CD8-positive, alpha-beta memory T cell (primary cell): ENCODE measurements around the gene PLD4. TPM values are rescaled to one million over a fixed set of nuclear protein-coding genes. Genes with fewer than 3 reads are reported as not detected.
A peak's percentile ranks its signal among the peaks of the same experiment; 100 is the strongest.

Experiments
- CTCF ChIA-PET: fragments of 350-600 bp; sonication (Branson Sonifier 250); formaldehyde crosslinking; loops from one replicate; lab custom pipeline; 2021; ENCODE audit warnings: antibody characterized with exemption; lab: Charles Lee
- POLR2A ChIA-PET: fragments of 350-600 bp; sonication (Branson Sonifier 250); formaldehyde crosslinking; loops from one replicate; lab custom pipeline; 2021; ENCODE audit warnings: antibody characterized with exemption; lab: Charles Lee
- DNase-seq, 5 donors: peaks; one replicate each; pipeline versions ENCODE4 v3.0.0 to v3.0.0-alpha.2; 2020 to 2022; ENCODE audit warnings: mixed read lengths in 1 of 5
- H3K27ac ChIP-seq: one replicate; pipeline ENCODE4 v1.7.0; 2013; ENCODE audit warnings: low read depth, mild to moderate bottlenecking, low read length, moderate library complexity
- H3K27me3 ChIP-seq: 2 replicates; pipeline ENCODE4 v1.7.0; 2013; ENCODE audit warnings: low read length, mild to moderate bottlenecking; ENCODE audit not compliant: insufficient read depth, poor library complexity, severe bottlenecking
- H3K36me3 ChIP-seq: 2 replicates; pipeline ENCODE4 v1.7.0; 2013; ENCODE audit warnings: mild to moderate bottlenecking, low read length, moderate library complexity; ENCODE audit not compliant: insufficient read depth
- H3K4me1 ChIP-seq: 2 replicates; pipeline ENCODE4 v1.7.0; 2013; ENCODE audit warnings: mild to moderate bottlenecking, low read length, moderate library complexity; ENCODE audit not compliant: insufficient read depth
- H3K4me3 ChIP-seq: 2 replicates; pipeline ENCODE4 v1.7.0; 2013; ENCODE audit warnings: mild to moderate bottlenecking, low read length
- H3K9me3 ChIP-seq: 2 replicates; pipeline ENCODE4 v1.7.0; 2013; ENCODE audit warnings: mild to moderate bottlenecking, low read length
- H3K27ac Mint-ChIP-seq, 8 donors: one replicate each; pipeline ENCODE4 v1.8.0; 2020 to 2021; ENCODE audit warnings: mixed read lengths in 8 of 8, mild to moderate bottlenecking in 6 of 8, inconsistent platforms in 3 of 8, moderate library complexity in 3 of 8
- H3K27me3 Mint-ChIP-seq, 2 donors: one replicate each; pipeline ENCODE4 v1.8.0; 2020 to 2021; ENCODE audit warnings: mixed read lengths in 2 of 2, mild to moderate bottlenecking in 1 of 2, moderate library complexity in 1 of 2
- H3K36me3 Mint-ChIP-seq, 3 donors: one replicate each; pipeline ENCODE4 v1.8.0; 2020 to 2021; ENCODE audit warnings: mixed read lengths in 3 of 3, inconsistent platforms in 1 of 3, mild to moderate bottlenecking in 1 of 3
- H3K4me1 Mint-ChIP-seq, 3 donors: one replicate each; pipeline ENCODE4 v1.8.0; 2020 to 2021; ENCODE audit warnings: mixed read lengths in 3 of 3, inconsistent platforms in 1 of 3, mild to moderate bottlenecking in 1 of 3
- H3K4me3 Mint-ChIP-seq, 7 donors: one replicate each; pipeline ENCODE4 v1.8.0; 2020 to 2021; ENCODE audit warnings: mixed read lengths in 7 of 7, mild to moderate bottlenecking in 6 of 7, moderate library complexity in 4 of 7, inconsistent platforms in 2 of 7
- H3K9me3 Mint-ChIP-seq, 5 donors: one replicate each; pipeline ENCODE4 v1.8.0; 2020 to 2022; ENCODE audit warnings: mixed read lengths in 5 of 5, mild to moderate bottlenecking in 3 of 5, moderate library complexity in 2 of 5, inconsistent platforms in 1 of 5
- polyA plus RNA-seq: library from polyadenylated mRNA; unstranded; fragments of 300-500 nt; fragmentation: Illumina TruSeq; gene quantifications from one replicate; pipeline ENCODE4 v1.2.3, GENCODE V29; 2021
- total RNA-seq, 2 experiments: library from RNA; stranded (reverse); gene quantifications; one replicate each; pipeline ENCODE4 v1.2.3, GENCODE V29; 2021

PLD4 gene
- total and polyA plus RNA-seq, 3 experiments from 2014 or later: 0.04 TPM; not detected in 2

GRCh38 chr14:104879201-104879982, 45.3 kb upstream of the PLD4 start:
- no peak overlapping the region for H3K27ac ChIP-seq
- no peak overlapping the region for H3K4me3 Mint-ChIP-seq
- peaks cover 0 to 2% (median 0%) of the 10 kb centered on the region in 3 donors for H3K36me3 Mint-ChIP-seq
- no peak overlapping the region for H3K4me3 ChIP-seq
- H3K27me3 ChIP-seq: no peaks in the 10 kb centered on the region
- H3K27me3 Mint-ChIP-seq: peaks cover 0 to 3% of the 10 kb centered on the region in 2 donors
- ChIA-PET CTCF (no interaction called here), POLR2A (no interaction called here)
- no peaks in the 10 kb centered on the region for H3K9me3 ChIP-seq
- H3K27ac Mint-ChIP-seq: peak overlapping the region in 1 of 8 donors; percentile 13
- H3K9me3 Mint-ChIP-seq: no peaks in the 10 kb centered on the region
- H3K4me1 ChIP-seq: no peaks in the 10 kb centered on the region
- DNase-seq: peak in 1 of 5 donors; percentile 36
- H3K36me3 ChIP-seq: no peaks in the 10 kb centered on the region
- H3K4me1 Mint-ChIP-seq: no peaks in the 10 kb centered on the region

- ChIA-PET CTCF (no interaction called here), POLR2A (no interaction called here)
- no peaks in the 10 kb centered on the region for H3K27me3 ChIP-seq
- Mint-ChIP-seq H3K9me3 (no peaks in the 10 kb centered on the region), H3K27ac (no peak overlapping the region), H3K36me3 (peaks cover 0 to 2% (median 0%) of the 10 kb centered on the region in 3 donors), H3K4me1 (no peaks in the 10 kb centered on the region), H3K4me3 (no peak overlapping the region), H3K27me3 (peaks cover 0 to 3% of the 10 kb centered on the region in 2 donors)
- H3K4me1 ChIP-seq: no peaks in the 10 kb centered on the region
- DNase-seq: peak in 1 of 5 donors; percentile 22
- no peaks in the 10 kb centered on the region for H3K9me3 ChIP-seq
- H3K4me3 ChIP-seq: no peak overlapping the region
- no peaks in the 10 kb centered on the region for H3K36me3 ChIP-seq
- no peak overlapping the region for H3K27ac ChIP-seq
Observed at GRCh38 chr14:104879983-104880565, 44.6 kb upstream of the PLD4 start.

- H3K9me3 Mint-ChIP-seq: no peaks in the 10 kb centered on the region
- ChIA-PET CTCF (no interaction called here), POLR2A (no interaction called here)
- Histone ChIP-seq H3K36me3 (no peaks in the 10 kb centered on the region), H3K4me3 (no peak overlapping the region), H3K27ac (no peak overlapping the region), H3K9me3 (no peaks in the 10 kb centered on the region), H3K27me3 (no peaks in the 10 kb centered on the region), H3K4me1 (no peaks in the 10 kb centered on the region)
- H3K4me3 Mint-ChIP-seq: no peak overlapping the region
- H3K27ac Mint-ChIP-seq: no peak overlapping the region
- H3K27me3 Mint-ChIP-seq: peaks cover 0 to 3% of the 10 kb centered on the region in 2 donors
- H3K4me1 Mint-ChIP-seq: no peaks in the 10 kb centered on the region
- DNase-seq: peak in 1 of 5 donors; percentile 26
- H3K36me3 Mint-ChIP-seq: peaks cover 0 to 2% (median 0%) of the 10 kb centered on the region in 3 donors
Observed at GRCh38 chr14:104880584-104881210, 44.0 kb upstream of the PLD4 start.

GRCh38 chr14:104881369-104881979, 43.2 kb upstream of the PLD4 start:
- CTCF ChIA-PET: no interaction called here
- peaks cover 0 to 2% (median 0%) of the 10 kb centered on the region in 3 donors for H3K36me3 Mint-ChIP-seq
- H3K27me3 Mint-ChIP-seq: peaks cover 0 to 3% of the 10 kb centered on the region in 2 donors
- H3K4me3 Mint-ChIP-seq: no peak overlapping the region
- POLR2A ChIA-PET: no interaction called here
- DNase-seq: peak in 1 of 5 donors; percentile 38
- H3K27ac Mint-ChIP-seq: no peak overlapping the region
- Histone ChIP-seq H3K27ac (no peak overlapping the region), H3K4me1 (no peaks in the 10 kb centered on the region), H3K27me3 (no peaks in the 10 kb centered on the region), H3K4me3 (no peak overlapping the region), H3K36me3 (no peaks in the 10 kb centered on the region), H3K9me3 (no peaks in the 10 kb centered on the region)
- no peaks in the 10 kb centered on the region for H3K4me1 Mint-ChIP-seq
- no peaks in the 10 kb centered on the region for H3K9me3 Mint-ChIP-seq

GRCh38 chr14:104882325-104882973, 42.2 kb upstream of the PLD4 start:
- Histone ChIP-seq H3K27ac (no peak overlapping the region), H3K27me3 (no peaks in the 10 kb centered on the region), H3K4me1 (no peaks in the 10 kb centered on the region), H3K4me3 (no peak overlapping the region), H3K36me3 (no peaks in the 10 kb centered on the region), H3K9me3 (no peaks in the 10 kb centered on the region)
- DNase-seq: peak in 1 of 5 donors; percentile 36
- POLR2A ChIA-PET: no interaction called here
- Mint-ChIP-seq H3K4me1 (no peaks in the 10 kb centered on the region), H3K27me3 (peaks cover 0 to 3% of the 10 kb centered on the region in 2 donors), H3K27ac (no peak overlapping the region), H3K4me3 (no peak overlapping the region), H3K36me3 (peaks cover 0 to 2% (median 0%) of the 10 kb centered on the region in 3 donors), H3K9me3 (no peaks in the 10 kb centered on the region)
- CTCF ChIA-PET: no interaction called here

GRCh38 chr14:104882991-104883660, 41.6 kb upstream of the PLD4 start:
- no peak overlapping the region for H3K27ac ChIP-seq
- no peaks in the 10 kb centered on the region for H3K36me3 ChIP-seq
- no peaks in the 10 kb centered on the region for H3K4me1 ChIP-seq
- CTCF ChIA-PET: no interaction called here
- Mint-ChIP-seq H3K27me3 (peaks cover 0 to 3% of the 10 kb centered on the region in 2 donors), H3K4me3 (no peak overlapping the region), H3K4me1 (no peaks in the 10 kb centered on the region), H3K36me3 (peaks cover 0 to 2% (median 0%) of the 10 kb centered on the region in 3 donors), H3K27ac (no peak overlapping the region), H3K9me3 (no peaks in the 10 kb centered on the region)
- no peak overlapping the region for H3K4me3 ChIP-seq
- H3K27me3 ChIP-seq: no peaks in the 10 kb centered on the region
- H3K9me3 ChIP-seq: no peaks in the 10 kb centered on the region
- DNase-seq: peak in 1 of 5 donors; percentile 41
- POLR2A ChIA-PET: no interaction called here

- Mint-ChIP-seq H3K27me3 (peaks cover 0 to 3% of the 10 kb centered on the region in 2 donors), H3K4me3 (no peak overlapping the region), H3K4me1 (no peaks in the 10 kb centered on the region), H3K36me3 (peaks cover 0 to 2% (median 0%) of the 10 kb centered on the region in 3 donors), H3K27ac (no peak overlapping the region), H3K9me3 (no peaks in the 10 kb centered on the region)
- peak in 1 of 5 donors; percentile 44 for DNase-seq
- Histone ChIP-seq H3K9me3 (no peaks in the 10 kb centered on the region), H3K27me3 (no peaks in the 10 kb centered on the region), H3K4me1 (no peaks in the 10 kb centered on the region), H3K4me3 (no peak overlapping the region), H3K27ac (no peak overlapping the region), H3K36me3 (no peaks in the 10 kb centered on the region)
- POLR2A ChIA-PET: no interaction called here
- CTCF ChIA-PET: no interaction called here
Observed at GRCh38 chr14:104883681-104884361, 40.9 kb upstream of the PLD4 start.
